ENCODE measurements around the gene PCGF5.
"Not testable (repeated sequence)": the region's sequence is repeated elsewhere in the genome, so short reads cannot be mapped to it uniquely, and the experiment has no call there.

The PCGF5 gene

DNA sequence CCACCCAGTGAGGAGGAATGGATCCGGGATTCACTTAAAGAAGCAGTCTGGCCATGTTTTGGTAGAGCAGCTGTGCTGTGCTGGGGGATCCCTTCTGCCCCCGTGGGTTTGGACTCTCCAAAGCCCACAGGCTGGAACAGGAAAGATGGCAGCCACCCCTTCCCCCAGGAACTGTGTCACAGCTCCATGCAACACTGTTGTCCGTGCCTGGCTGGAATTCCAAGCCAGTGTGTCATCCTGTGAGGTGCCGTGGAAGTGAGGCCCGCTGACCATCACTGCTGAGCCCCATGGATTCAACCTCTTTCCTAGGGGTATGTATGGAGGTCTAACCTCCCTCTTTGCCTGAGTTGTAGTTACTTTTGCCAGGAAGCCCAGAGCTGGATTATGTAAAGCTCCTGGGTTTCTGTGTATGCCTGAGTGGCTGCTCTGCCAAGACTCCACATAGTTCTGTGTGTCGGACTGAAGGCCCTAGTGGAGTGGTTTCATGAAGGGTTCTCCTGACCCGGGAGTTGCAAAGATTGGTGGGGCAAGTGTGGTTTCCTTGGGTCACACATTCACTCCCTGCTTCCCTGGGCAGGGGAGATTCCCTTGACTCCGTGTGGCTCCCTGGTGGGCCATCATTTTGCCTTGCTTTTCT, 35.1 kb upstream of the PCGF5 start:
- Histone ChIP-seq H4K20me1 (ENCODE audit: control insufficient read depth, insufficient read depth, low read depth, low read length) (no peaks in the 10 kb centered on the region), H3K27me3 (ENCODE audit: control insufficient read depth, low read length) (no peaks in the 10 kb centered on the region), H3K4me3 (ENCODE audit: low read length) (no peak overlapping the region), H3K27ac (ENCODE audit: low read depth, low read length) (no peak overlapping the region), H3F3A (ENCODE audit: control insufficient read depth, insufficient read depth) (no peaks in the 10 kb centered on the region), H3K9me2 (replicated peaks; ENCODE audit: control insufficient read depth, low read length) (no peaks in the 10 kb centered on the region), H3K4me1 (ENCODE audit: control insufficient read depth, low read length) (peaks cover 9% of the 10 kb centered on the region), H3K79me2 (ENCODE audit: control insufficient read depth, low read length) (peaks cover 87% of the 10 kb centered on the region), H3K9me3 (ENCODE audit: control insufficient read depth, insufficient read depth, low read length) (no peaks in the 10 kb centered on the region), H3K36me3 (ENCODE audit: control insufficient read depth, low read length) (peaks cover 5% of the 10 kb centered on the region; the same call in 1 of the 2 replicates), H3K4me2 (ENCODE audit: low read length) (no peak overlapping the region)
- TF ChIP-seq, protein P1, sequence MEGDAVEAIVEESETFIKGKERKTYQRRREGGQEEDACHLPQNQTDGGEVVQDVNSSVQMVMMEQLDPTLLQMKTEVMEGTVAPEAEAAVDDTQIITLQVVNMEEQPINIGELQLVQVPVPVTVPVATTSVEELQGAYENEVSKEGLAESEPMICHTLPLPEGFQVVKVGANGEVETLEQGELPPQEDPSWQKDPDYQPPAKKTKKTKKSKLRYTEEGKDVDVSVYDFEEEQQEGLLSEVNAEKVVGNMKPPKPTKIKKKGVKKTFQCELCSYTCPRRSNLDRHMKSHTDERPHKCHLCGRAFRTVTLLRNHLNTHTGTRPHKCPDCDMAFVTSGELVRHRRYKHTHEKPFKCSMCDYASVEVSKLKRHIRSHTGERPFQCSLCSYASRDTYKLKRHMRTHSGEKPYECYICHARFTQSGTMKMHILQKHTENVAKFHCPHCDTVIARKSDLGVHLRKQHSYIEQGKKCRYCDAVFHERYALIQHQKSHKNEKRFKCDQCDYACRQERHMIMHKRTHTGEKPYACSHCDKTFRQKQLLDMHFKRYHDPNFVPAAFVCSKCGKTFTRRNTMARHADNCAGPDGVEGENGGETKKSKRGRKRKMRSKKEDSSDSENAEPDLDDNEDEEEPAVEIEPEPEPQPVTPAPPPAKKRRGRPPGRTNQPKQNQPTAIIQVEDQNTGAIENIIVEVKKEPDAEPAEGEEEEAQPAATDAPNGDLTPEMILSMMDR (IDR thresholded peaks at IDR 0.05; ENCODE audit: low read depth, low read length, poor library complexity, severe bottlenecking): no peak
- no peak for TF ChIP-seq EZH2phosphoT487 (IDR thresholded peaks at IDR 0.05; ENCODE audit: borderline replicate concordance, low read length)

DNA sequence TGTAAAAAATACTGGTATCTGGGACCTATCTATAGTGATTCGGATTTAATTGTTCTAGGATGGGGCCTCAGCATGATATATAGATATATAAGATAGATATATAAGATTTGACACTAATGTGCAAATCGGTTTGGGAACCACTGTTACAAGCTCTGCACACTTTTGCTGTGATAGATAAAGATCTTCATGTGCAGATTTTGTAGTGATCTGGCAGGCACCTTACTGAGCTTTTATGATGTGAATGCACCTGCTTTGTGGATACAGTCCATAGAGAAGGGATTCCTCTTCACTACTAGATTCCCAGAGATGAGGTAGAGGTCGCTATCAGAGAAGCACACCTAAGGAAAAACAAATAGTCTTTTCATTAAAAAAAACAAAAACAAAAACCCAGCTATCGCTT, 33.3 kb upstream of the PCGF5 start:
- Histone ChIP-seq H3K4me3 (ENCODE audit: low read length) (no peak overlapping the region), H3K79me2 (ENCODE audit: control insufficient read depth, low read length) (peaks cover 88% of the 10 kb centered on the region), H4K20me1 (ENCODE audit: control insufficient read depth, insufficient read depth, low read depth, low read length) (no peaks in the 10 kb centered on the region), H3K9me3 (ENCODE audit: control insufficient read depth, insufficient read depth, low read length) (no peaks in the 10 kb centered on the region), H3K36me3 (ENCODE audit: control insufficient read depth, low read length) (peaks cover 5% of the 10 kb centered on the region; the same call in 1 of the 2 replicates), H3K27me3 (ENCODE audit: control insufficient read depth, low read length) (no peaks in the 10 kb centered on the region), H3F3A (ENCODE audit: control insufficient read depth, insufficient read depth) (no peaks in the 10 kb centered on the region), H3K4me2 (ENCODE audit: low read length) (no peak overlapping the region), H3K27ac (ENCODE audit: low read depth, low read length) (no peak overlapping the region), H3K4me1 (ENCODE audit: control insufficient read depth, low read length) (peaks cover 23% of the 10 kb centered on the region), H3K9me2 (replicated peaks; ENCODE audit: control insufficient read depth, low read length) (no peaks in the 10 kb centered on the region)
- TF ChIP-seq, protein P1 (IDR thresholded peaks at IDR 0.05; ENCODE audit: low read depth, low read length, poor library complexity, severe bottlenecking): no peak

DNA sequence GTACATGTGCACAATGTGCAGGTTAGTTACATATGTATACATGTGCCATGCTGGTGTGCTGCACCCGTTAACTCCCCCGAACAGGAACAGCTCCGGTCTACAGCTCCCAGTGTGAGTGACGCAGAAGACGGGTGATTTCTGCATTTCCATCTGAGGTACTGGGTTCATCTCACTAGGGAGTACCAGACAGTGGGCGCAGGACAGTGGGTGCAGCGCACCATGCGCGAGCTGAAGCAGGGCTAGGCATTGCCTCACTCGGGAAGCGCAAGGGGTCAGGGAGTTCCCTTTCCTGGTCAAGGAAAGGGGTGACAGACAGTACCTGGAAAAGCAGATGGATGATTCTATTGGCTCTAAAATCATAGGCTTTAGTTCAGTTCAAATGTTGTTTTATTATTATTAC, 32.5 kb upstream of the PCGF5 start:
- H3K9me3 ChIP-seq (ENCODE audit: control insufficient read depth, insufficient read depth, low read length): not testable (repeated sequence)

DNA sequence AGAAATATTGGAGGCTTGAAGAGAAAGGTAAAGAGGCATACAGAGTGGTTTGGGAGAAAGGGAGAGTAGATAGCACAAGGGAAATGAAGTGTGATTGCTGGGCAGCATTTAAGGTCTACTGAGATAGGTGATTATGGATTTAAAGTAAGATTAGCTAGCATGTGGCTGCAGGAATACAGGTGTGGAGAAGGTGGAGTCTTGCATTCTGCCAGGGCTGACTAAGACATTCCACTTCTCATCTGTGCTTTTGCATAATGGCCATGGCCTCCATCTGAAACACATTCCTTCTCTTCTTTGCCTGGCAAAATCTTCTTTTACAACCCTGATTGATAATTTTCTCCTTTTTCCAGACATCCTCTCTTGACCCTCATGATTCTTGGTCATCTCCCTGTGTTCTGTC, 31.6 kb upstream of the PCGF5 start:
- H3K4me2 ChIP-seq (ENCODE audit: low read length): no peak overlapping the region
- no peaks in the 10 kb centered on the region for H3K27me3 ChIP-seq (ENCODE audit: control insufficient read depth, low read length)
- peaks cover 23% of the 10 kb centered on the region for H3K4me1 ChIP-seq (ENCODE audit: control insufficient read depth, low read length)
- no peak for TF ChIP-seq EZH2phosphoT487 (IDR thresholded peaks at IDR 0.05; ENCODE audit: borderline replicate concordance, low read length)
- TF ChIP-seq, protein P1 (IDR thresholded peaks at IDR 0.05; ENCODE audit: low read depth, low read length, poor library complexity, severe bottlenecking): no peak
- no peaks in the 10 kb centered on the region for H4K20me1 ChIP-seq (ENCODE audit: control insufficient read depth, insufficient read depth, low read depth, low read length)
- H3K36me3 ChIP-seq (ENCODE audit: control insufficient read depth, low read length): peaks cover 5% of the 10 kb centered on the region; the same call in 1 of the 2 replicates
- no peak overlapping the region for H3K4me3 ChIP-seq (ENCODE audit: low read length)
- H3K9me2 ChIP-seq (replicated peaks; ENCODE audit: control insufficient read depth, low read length): no peaks in the 10 kb centered on the region
- no peaks in the 10 kb centered on the region for H3K9me3 ChIP-seq (ENCODE audit: control insufficient read depth, insufficient read depth, low read length)
- H3K79me2 ChIP-seq (ENCODE audit: control insufficient read depth, low read length): peaks cover 87% of the 10 kb centered on the region
- no peak overlapping the region for H3K27ac ChIP-seq (ENCODE audit: low read depth, low read length)
- H3F3A ChIP-seq (ENCODE audit: control insufficient read depth, insufficient read depth): no peaks in the 10 kb centered on the region

More for the DNA sequence above, 32.5 kb upstream of the PCGF5 start:
- peaks cover 23% of the 10 kb centered on the region for H3K4me1 ChIP-seq (ENCODE audit: control insufficient read depth, low read length)
- peaks cover 88% of the 10 kb centered on the region for H3K79me2 ChIP-seq (ENCODE audit: control insufficient read depth, low read length)
- H3K36me3 ChIP-seq (ENCODE audit: control insufficient read depth, low read length); H3F3A ChIP-seq (ENCODE audit: control insufficient read depth, insufficient read depth); H3K4me2 ChIP-seq (ENCODE audit: low read length); H3K27ac ChIP-seq (ENCODE audit: low read depth, low read length); H3K27me3 ChIP-seq (ENCODE audit: control insufficient read depth, low read length); H3K4me3 ChIP-seq (ENCODE audit: low read length); H3K9me2 ChIP-seq (replicated peaks; ENCODE audit: control insufficient read depth, low read length); H4K20me1 ChIP-seq (ENCODE audit: control insufficient read depth, insufficient read depth, low read depth, low read length): not testable (repeated sequence)

Data from DOHH2 (cell line).